HepG2 (cell line): ENCODE results near the gene RIIAD1. TPM values are rescaled to one million over a fixed set of nuclear protein-coding genes. Genes with fewer than 3 reads are reported as not detected.
A peak's percentile ranks its signal among the peaks of the same experiment; 100 is the strongest.

Experiments
- JUNB ChIP-seq: sonication (generic); formaldehyde crosslinking; IDR thresholded peaks from 2 replicates; pipeline ENCODE4 v1.8.0; 2022; ENCODE audit warnings: missing genetic modification reagents, mild to moderate bottlenecking, borderline replicate concordance
- U2AF2 ChIP-seq: fragments of 200-400 bp; formaldehyde crosslinking; IDR thresholded peaks from 2 replicates; pipeline ENCODE4 v1.6.1; 2017; ENCODE audit warnings: low read depth, mild to moderate bottlenecking, low read length
- ZNF841 ChIP-seq: sonication (generic); formaldehyde crosslinking; IDR thresholded peaks from 2 replicates; pipeline ENCODE4 v1.8.1; 2023; ENCODE audit warnings: missing genetic modification reagents, borderline replicate concordance
- polyA plus RNA-seq, 8 experiments: library from polyadenylated mRNA; depleted of rRNA in 3 of 8; stranded (reverse) in 7 of 8; unstranded in 1 of 8; fragments of >200 nt; fragmentation: Illumina TruSeq in 4 of 8; extraction: Trizol in 4 of 8; gene quantifications; 2 replicates each; pipeline versions ENCODE4 v1.2.1 to v1.2.3, GENCODE V29; 2011 to 2016; ENCODE audit warnings: low read depth in 4 of 8, missing spikeins in 1 of 8, mixed read lengths in 1 of 8; ENCODE audit not compliant: insufficient read depth in 1 of 8
- total RNA-seq, 5 experiments: library from RNA; depleted of rRNA; stranded (reverse); fragments of >200 nt; fragmentation: Illumina TruSeq; extraction: Trizol; gene quantifications; 2 replicates each; pipeline ENCODE4 v1.2.3, GENCODE V29; 2016; ENCODE audit warnings: low read depth in 1 of 5
- TF ChIP-seq, protein P1 (sequence below): sonication (generic); formaldehyde crosslinking; conservative IDR thresholded peaks from 2 replicates; pipeline ENCODE4 v1.4.0; 2020; ENCODE audit warnings: missing genetic modification reagents
- TF ChIP-seq, protein P2 (sequence below), 2 experiments: IDR thresholded peaks; 2 replicates each; pipeline ENCODE4 v1.6.1; 2011 to 2012; ENCODE audit warnings: low read length in 2 of 2, borderline replicate concordance in 1 of 2, low read depth in 1 of 2, mild to moderate bottlenecking in 1 of 2, moderate library complexity in 1 of 2

The RIIAD1 gene
- total and polyA plus RNA-seq, 2 of the 13 experiments (the other 11 are each of a cell fraction or from before 2014, with no cell fraction given): not detected

DNA sequence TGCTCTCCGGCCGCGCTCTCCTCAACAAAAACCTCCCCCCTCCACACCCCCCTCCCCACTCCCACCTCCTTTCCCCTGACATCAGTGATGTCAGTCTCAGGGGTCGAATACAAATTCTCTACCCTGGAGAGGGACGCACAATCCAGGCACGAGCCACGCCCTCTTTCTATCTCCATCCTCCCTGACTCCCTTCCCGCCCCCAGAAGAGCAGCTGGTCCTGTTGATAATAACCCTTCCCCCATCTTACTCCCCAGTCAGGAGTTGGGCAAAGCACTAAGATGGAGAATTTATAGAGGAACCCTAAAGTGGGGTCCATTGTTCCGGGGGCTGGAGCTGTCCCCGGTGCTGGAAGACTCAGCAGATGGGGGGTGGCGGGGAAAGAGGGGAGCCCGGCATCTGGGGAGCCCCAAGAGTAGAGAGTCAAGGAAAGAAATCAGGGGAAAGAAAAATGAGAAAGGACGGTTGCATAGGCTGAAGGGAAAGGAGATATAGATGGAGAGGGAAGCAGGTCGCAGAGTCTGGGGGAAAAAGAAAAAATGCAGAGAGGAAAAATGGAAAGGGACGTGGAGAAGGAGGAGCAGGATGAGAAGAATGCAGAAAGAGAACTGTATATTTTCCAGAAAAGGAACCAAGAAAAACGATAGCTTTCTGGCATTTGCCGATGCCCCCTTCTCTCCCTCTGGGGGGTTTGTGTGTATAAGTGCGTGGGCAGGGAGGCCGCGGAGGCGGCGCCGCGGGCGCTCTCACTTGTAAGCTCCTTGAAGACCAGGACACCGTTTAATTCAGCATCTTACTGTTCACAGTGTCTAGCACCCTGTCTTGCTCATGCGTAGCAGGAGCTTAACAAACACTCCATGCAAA is 4.3 kb upstream of the RIIAD1 start, which contains the start of gene CELF3 (continued):
- TF ChIP-seq, protein P1, sequence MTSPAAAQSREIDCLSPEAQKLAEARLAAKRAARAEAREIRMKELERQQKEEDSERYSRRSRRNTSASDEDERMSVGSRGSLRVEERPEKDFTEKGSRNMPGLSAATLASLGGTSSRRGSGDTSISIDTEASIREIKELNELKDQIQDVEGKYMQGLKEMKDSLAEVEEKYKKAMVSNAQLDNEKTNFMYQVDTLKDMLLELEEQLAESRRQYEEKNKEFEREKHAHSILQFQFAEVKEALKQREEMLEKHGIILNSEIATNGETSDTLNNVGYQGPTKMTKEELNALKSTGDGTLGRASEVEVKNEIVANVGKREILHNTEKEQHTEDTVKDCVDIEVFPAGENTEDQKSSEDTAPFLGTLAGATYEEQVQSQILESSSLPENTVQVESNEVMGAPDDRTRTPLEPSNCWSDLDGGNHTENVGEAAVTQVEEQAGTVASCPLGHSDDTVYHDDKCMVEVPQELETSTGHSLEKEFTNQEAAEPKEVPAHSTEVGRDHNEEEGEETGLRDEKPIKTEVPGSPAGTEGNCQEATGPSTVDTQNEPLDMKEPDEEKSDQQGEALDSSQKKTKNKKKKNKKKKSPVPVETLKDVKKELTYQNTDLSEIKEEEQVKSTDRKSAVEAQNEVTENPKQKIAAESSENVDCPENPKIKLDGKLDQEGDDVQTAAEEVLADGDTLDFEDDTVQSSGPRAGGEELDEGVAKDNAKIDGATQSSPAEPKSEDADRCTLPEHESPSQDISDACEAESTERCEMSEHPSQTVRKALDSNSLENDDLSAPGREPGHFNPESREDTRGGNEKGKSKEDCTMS (CRISPR knock-in tag): no peak
- TF ChIP-seq, protein P2, sequence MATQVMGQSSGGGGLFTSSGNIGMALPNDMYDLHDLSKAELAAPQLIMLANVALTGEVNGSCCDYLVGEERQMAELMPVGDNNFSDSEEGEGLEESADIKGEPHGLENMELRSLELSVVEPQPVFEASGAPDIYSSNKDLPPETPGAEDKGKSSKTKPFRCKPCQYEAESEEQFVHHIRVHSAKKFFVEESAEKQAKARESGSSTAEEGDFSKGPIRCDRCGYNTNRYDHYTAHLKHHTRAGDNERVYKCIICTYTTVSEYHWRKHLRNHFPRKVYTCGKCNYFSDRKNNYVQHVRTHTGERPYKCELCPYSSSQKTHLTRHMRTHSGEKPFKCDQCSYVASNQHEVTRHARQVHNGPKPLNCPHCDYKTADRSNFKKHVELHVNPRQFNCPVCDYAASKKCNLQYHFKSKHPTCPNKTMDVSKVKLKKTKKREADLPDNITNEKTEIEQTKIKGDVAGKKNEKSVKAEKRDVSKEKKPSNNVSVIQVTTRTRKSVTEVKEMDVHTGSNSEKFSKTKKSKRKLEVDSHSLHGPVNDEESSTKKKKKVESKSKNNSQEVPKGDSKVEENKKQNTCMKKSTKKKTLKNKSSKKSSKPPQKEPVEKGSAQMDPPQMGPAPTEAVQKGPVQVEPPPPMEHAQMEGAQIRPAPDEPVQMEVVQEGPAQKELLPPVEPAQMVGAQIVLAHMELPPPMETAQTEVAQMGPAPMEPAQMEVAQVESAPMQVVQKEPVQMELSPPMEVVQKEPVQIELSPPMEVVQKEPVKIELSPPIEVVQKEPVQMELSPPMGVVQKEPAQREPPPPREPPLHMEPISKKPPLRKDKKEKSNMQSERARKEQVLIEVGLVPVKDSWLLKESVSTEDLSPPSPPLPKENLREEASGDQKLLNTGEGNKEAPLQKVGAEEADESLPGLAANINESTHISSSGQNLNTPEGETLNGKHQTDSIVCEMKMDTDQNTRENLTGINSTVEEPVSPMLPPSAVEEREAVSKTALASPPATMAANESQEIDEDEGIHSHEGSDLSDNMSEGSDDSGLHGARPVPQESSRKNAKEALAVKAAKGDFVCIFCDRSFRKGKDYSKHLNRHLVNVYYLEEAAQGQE (IDR thresholded peaks at IDR 0.05; ENCODE audit: borderline replicate concordance in 1 of 2, low read depth in 1 of 2, low read length in 2 of 2): peak; percentile 52 to 93
- TF ChIP-seq ZNF841 (CRISPR knock-in tag) (no peak), JUNB (CRISPR knock-in tag) (no peak), U2AF2 (no peak)
